ENCODE results near the gene OXER1. TPM values are rescaled to one million over a fixed set of nuclear protein-coding genes. Genes with fewer than 3 reads are reported as not detected.

OXER1 gene
- total and polyA plus RNA-seq, 2 of the 13 experiments (the other 11 are each of a cell fraction or from before 2014, with no cell fraction given): 8.0 to 9.0 TPM

DNA sequence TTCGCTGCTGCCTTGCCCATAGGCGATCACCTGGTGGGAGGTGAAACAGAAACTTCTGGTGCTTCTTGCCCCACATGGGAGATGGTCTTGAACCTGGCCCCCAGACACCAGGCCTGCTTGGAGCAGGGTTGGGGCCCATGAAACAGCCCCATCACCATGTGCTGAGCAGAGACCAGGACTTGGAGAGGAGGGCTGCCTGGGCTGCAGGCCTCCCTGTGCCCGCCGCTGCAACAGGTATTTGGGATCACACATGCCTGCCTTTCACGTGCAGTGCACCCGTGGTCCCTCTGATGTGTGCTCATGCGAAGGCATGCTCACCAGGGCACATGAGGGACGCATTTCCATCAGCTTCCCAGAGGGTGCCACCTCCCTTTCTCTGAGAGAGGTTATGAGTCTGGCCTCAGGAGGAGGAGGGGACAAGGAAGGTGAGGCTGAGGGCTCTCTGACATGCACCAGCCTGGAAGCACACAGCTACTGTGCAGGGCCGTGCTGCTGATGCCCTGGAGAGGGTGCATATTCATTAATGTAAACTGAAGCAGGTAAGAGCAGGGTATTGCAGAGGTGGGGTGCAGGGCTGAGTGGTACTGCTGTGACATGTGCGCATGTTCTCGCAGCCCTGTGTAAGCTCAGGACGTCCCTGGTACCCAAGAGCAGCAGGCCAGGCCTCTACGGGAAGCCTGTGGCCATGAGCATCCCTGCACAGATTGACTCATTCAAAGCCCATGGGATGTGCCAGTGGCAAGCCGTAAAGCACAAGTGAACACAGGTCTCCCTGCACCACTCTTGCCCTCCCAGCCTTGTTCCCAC lies 4.2 kb upstream of the OXER1 start (continued):
- TF ChIP-seq, protein P1, sequence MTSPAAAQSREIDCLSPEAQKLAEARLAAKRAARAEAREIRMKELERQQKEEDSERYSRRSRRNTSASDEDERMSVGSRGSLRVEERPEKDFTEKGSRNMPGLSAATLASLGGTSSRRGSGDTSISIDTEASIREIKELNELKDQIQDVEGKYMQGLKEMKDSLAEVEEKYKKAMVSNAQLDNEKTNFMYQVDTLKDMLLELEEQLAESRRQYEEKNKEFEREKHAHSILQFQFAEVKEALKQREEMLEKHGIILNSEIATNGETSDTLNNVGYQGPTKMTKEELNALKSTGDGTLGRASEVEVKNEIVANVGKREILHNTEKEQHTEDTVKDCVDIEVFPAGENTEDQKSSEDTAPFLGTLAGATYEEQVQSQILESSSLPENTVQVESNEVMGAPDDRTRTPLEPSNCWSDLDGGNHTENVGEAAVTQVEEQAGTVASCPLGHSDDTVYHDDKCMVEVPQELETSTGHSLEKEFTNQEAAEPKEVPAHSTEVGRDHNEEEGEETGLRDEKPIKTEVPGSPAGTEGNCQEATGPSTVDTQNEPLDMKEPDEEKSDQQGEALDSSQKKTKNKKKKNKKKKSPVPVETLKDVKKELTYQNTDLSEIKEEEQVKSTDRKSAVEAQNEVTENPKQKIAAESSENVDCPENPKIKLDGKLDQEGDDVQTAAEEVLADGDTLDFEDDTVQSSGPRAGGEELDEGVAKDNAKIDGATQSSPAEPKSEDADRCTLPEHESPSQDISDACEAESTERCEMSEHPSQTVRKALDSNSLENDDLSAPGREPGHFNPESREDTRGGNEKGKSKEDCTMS (CRISPR knock-in tag; conservative IDR thresholded peaks at IDR 0.05): no peak

DNA sequence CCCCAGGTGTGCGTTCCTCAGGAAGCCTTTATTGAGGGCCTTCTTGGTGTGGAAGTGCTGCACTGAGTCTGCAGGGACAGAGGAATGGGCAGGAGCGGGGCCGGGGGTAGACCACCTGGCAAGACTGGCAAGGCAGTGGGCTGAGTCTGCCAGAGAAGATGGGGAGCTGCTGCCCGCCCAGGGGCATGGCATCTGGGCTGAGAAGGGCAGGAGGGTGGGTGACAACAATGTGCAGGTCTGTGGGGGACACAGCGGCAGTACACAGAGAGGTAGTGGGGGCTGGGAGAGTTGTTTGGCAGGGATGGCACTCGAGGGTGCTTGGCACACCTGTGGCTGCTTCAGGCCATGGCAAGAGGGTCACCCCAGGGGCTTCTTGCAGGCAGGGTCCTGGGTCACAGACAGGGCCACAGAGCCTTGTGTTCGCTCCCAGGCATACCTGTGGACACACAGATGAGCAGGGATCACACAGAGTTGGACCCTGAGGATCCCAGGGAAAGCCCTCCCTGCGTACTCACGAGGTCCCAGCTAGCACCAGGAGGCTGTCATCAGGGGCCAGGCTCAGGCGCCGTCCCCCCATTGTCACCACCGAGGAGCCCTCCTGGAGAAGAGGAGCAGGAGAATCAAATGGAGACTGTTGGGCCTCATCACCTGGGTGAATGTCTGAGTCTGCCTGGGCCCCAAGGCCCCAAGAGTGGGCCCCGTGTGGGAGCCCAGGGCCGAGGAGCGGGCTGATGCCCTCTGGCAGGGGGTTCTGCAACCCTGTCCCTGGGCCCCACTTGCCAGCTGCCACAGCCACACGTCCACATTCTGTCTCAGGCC lies 3.4 kb upstream of the OXER1 start:
- H4K20me1 ChIP-seq (ENCODE audit: insufficient read depth, low read length): no peaks in the 10 kb centered on the region
- DNase-seq (ENCODE audit: low spot score): no peak
- H3K4me1 ChIP-seq (ENCODE audit: insufficient read depth, low read length): no peaks in the 10 kb centered on the region
- intact Hi-C loops (cut with micrococcal nuclease; ENCODE audit: unreplicated experiment): no loop called here
- ATAC-seq: no peak
- no peak overlapping the region for H3K4me2 ChIP-seq (ENCODE audit: low read depth, low read length)
- peaks cover 0 to 1% of the 10 kb centered on the region in 2 experiments; a peak in 3 of 5 replicates for H3K36me3 ChIP-seq (replicated peaks in 1 of 2; ENCODE audit: control insufficient read depth in 1 of 2, insufficient read depth in 2 of 2, low read length in 2 of 2)
- ChIA-PET CTCF (ENCODE audit: low intra/inter-chr PET ratio, low total read pairs) (no interaction called here), POLR2A (no interaction called here)
- H3K4me3 ChIP-seq (replicated peaks in 1 of 3; ENCODE audit: insufficient read depth in 1 of 3, low read depth in 2 of 3, low read length in 3 of 3): no peak overlapping the region
- in situ Hi-C loops (cut with HindIII; ENCODE audit: extremely low pct_ligation_motif_present, low pct_unique_long_range_greater_than_20kb): no loop called here
- H3K79me2 ChIP-seq (ENCODE audit: insufficient read depth, low read length): no peaks in the 10 kb centered on the region
- no peaks in the 10 kb centered on the region for H3K9me3 ChIP-seq (ENCODE audit: low read length)
- H3K9ac ChIP-seq (ENCODE audit: insufficient read depth, low read depth, low read length): no peak overlapping the region
- WGBS (ENCODE audit: low lambda C conversion rate): 94% methylated on average over 12 of the region's 16 CpGs
- TF ChIP-seq NR3C1 (CRISPR knock-in tag; IDR thresholded peaks at IDR 0.05) (no peak), ZNF501 (CRISPR knock-in tag; IDR thresholded peaks at IDR 0.05) (no peak), AGO2 (optimal IDR thresholded peaks at IDR 0.05; ENCODE audit: low read depth, low read length) (peak; percentile 31), HIVEP1 (CRISPR knock-in tag; IDR thresholded peaks at IDR 0.05) (peak; percentile 8; the same call in 1 of the 2 replicates), HNRNPL (IDR thresholded peaks at IDR 0.05; ENCODE audit: low read depth, low read length) (0 out of 2 replicates have a peak, but pooled peaks have one; percentile 48)
- no peak overlapping the region for H2AFZ ChIP-seq (ENCODE audit: low read length)
- no TSS peak for BruUV-seq (replicated peaks)
- no peaks in the 10 kb centered on the region for H3K27me3 ChIP-seq (ENCODE audit: control insufficient read depth in 1 of 2, insufficient read depth in 2 of 2, low read length in 2 of 2)
- H3K27ac ChIP-seq (ENCODE audit: extremely low read length, insufficient read depth, low read length): no peak overlapping the region
- no peak for FAIRE-seq
